Measurements from ENCODE around the gene GINS1.

Gene GINS1

DNA sequence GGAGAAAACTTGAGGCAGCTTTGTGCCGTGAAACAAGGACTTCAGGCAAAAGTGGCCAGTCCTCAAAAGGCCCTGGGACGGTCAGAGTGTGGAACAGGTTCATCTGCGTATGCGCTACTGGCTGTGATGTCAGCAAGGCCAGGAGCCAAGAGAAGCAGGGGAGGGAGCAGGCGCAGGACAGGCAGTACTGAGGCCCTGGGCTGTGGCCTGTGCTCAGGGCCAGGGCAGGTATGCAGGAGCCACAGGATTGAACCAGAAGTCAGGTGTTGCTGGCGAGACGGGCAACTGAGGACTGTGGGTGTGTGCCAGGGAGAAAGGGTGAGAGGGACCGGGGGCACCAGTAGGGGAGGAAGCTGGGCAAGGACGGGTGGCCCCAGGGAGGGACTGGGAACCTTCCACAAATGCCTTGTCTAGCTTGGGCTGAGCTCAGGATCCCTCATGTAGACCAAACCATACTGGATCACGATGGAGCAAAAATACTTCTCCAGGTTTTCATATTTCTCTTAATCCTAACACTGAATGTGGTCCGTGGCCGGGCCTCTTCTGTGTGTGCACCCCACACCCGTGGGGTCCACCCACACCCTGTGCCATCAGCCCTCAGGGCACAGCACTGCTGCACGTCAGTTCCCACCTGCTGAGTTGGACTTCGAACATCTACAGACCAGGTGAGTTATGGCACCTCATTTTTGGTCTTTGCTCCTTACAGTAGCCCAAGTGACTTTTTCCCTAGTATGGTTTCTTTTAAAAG lies 46.9 kb downstream of the GINS1 start:
- H3K36me3 ChIP-seq (ENCODE audit: control insufficient read depth in 1 of 2, insufficient read depth in 2 of 2, low read length in 2 of 2) = peaks cover 37 to 45% of the 10 kb centered on the region in 2 experiments
- no peak overlapping the region for H3K9ac ChIP-seq (ENCODE audit: low read length)
- no peak overlapping the region for H2BK5ac ChIP-seq (ENCODE audit: low read depth, low read length, poor library complexity)
- no peaks in the 10 kb centered on the region for H3K4me1 ChIP-seq (ENCODE audit: control insufficient read depth in 1 of 2, insufficient read depth in 2 of 2, low read length in 2 of 2)
- no peak overlapping the region for H2BK12ac ChIP-seq (ENCODE audit: low read length)
- no peak overlapping the region for H3K27ac ChIP-seq (ENCODE audit: low read depth, low read length)
- no peaks in the 10 kb centered on the region for H3K27me3 ChIP-seq (ENCODE audit: insufficient read depth, low read length)
- H3K4me2 ChIP-seq (ENCODE audit: low read length) = no peak overlapping the region
- H3K9me3 ChIP-seq (ENCODE audit: insufficient read depth, low read depth, low read length) = peaks cover 2% of the 10 kb centered on the region
- H2AK5ac ChIP-seq (ENCODE audit: low read length) = no peak overlapping the region
- no peak overlapping the region for H2BK120ac ChIP-seq (ENCODE audit: insufficient read depth, low read length, poor library complexity)
- no peak overlapping the region for H3K4ac ChIP-seq (ENCODE audit: low read depth, low read length)
- no peaks in the 10 kb centered on the region for H3K79me1 ChIP-seq (ENCODE audit: low read length)
- no peak overlapping the region for H3K18ac ChIP-seq (ENCODE audit: low read length)
- no peak overlapping the region for H3K4me3 ChIP-seq (ENCODE audit: low read depth, low read length)
- no peak overlapping the region for H4K91ac ChIP-seq (ENCODE audit: low read depth, low read length)
- no peak overlapping the region for H3K23ac ChIP-seq (ENCODE audit: low read length)
- WGBS (ENCODE audit: extremely low coverage, insufficient coverage, insufficient read length) = no CpG with 5 or more reads among the region's 15 CpGs
- H2AFZ ChIP-seq (ENCODE audit: insufficient read depth, low read length, poor library complexity) = no peak overlapping the region
- no peak for DNase-seq
- H3K79me2 ChIP-seq (ENCODE audit: control insufficient read depth, insufficient read depth, low read length, poor library complexity) = no peaks in the 10 kb centered on the region
- no peak overlapping the region for H4K8ac ChIP-seq (ENCODE audit: low read depth, low read length)
- no peak overlapping the region for H4K12ac ChIP-seq (ENCODE audit: low read depth, low read length)
- H3K14ac ChIP-seq (ENCODE audit: low read length) = no peak overlapping the region

DNA sequence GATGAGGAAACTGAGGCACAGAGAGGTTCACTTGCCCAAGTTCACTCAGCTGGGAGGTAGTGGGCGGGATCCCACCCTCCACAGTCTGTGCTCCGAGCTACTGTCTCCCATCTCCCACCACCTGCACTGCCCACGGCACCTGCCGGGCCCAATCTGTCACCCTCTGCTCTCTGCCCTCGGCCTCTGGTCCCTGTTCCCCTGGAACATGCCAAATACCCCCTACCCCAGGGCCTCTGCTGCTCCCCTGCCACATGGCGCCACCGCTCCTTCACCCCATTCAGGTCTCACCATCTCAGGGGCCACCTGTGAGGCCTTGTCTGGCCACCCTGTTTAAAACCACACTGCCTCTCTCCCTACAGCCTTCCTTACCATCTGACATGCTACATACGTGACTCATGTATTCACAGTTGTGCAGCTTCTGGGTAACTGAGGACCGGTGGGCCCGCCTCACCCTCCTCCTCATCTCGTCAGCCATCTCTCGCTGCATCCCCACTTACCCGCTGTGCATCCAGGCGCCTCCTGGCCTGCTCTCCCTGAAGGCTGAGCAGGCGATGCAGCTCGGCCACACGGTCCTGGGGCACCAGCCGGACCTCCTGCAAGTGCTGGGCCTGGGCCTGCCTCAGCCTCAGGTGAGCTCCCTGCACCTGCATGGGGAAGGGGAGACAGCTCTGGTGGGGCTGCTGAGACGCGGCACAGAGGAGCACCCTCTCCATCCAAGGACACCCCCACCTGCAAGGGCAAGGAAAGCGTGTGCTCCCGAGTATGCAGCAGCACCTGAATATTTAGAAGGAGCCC lies 50.6 kb downstream of the GINS1 start:
- no CpG with 5 or more reads among the region's 22 CpGs for WGBS (ENCODE audit: extremely low coverage, insufficient coverage, insufficient read length)
- no peaks in the 10 kb centered on the region for H3K4me1 ChIP-seq (ENCODE audit: control insufficient read depth in 1 of 2, insufficient read depth in 2 of 2, low read length in 2 of 2)

DNA sequence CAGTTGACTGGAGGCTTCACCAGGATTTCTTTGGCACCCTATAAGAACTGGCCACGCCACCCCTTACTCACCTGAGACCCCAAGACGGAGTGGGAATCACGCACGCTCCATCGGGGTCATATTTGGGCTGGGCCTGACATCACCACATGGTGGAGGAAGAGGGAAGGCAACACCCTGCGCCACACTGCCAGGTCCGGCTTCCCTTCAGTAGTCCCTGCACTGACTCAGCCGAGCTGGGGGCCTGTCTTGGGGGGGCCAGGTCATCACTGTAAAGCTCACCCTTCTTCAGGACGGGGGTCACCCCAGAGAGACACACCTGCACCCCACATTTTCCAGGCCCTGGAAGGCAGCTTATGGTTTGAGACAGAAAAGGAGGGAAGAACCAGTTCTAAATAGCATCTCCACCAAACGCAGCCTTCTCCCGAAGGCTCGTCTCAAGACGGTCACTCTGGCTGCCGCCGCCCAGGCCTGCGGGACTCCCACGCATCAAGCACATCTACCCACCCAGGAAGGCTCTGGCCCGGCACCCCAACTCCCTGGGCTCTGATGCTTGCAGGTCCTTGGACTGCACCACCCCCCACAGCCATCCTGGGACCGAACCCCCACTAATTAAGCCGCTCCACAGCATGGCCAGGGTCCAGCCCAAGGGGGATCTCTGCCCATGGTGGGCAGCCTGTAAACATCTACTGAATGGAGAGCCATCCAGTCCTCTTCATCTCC lies 51.8 kb downstream of the GINS1 start:
- H3K79me2 ChIP-seq (ENCODE audit: control insufficient read depth, insufficient read depth, low read length, poor library complexity) = no peaks in the 10 kb centered on the region
- H3K14ac ChIP-seq (ENCODE audit: low read length) = no peak overlapping the region
- H3K18ac ChIP-seq (ENCODE audit: low read length) = no peak overlapping the region
- no peaks in the 10 kb centered on the region for H3K9me3 ChIP-seq (ENCODE audit: insufficient read depth, low read depth, low read length)
- H2AFZ ChIP-seq (ENCODE audit: insufficient read depth, low read length, poor library complexity) = no peak overlapping the region
- no peaks in the 10 kb centered on the region for H3K27me3 ChIP-seq (ENCODE audit: insufficient read depth, low read length)
- no peak overlapping the region for H2AK5ac ChIP-seq (ENCODE audit: low read length)
- no peak overlapping the region for H4K8ac ChIP-seq (ENCODE audit: low read depth, low read length)
- peaks cover 60 to 69% of the 10 kb centered on the region in 2 experiments for H3K36me3 ChIP-seq (ENCODE audit: control insufficient read depth in 1 of 2, insufficient read depth in 2 of 2, low read length in 2 of 2)
- no peak overlapping the region for H2BK12ac ChIP-seq (ENCODE audit: low read length)
- H3K4me2 ChIP-seq (ENCODE audit: low read length) = no peak overlapping the region
- H4K91ac ChIP-seq (ENCODE audit: low read depth, low read length) = no peak overlapping the region
- no CpG with 5 or more reads among the region's 20 CpGs for WGBS (ENCODE audit: extremely low coverage, insufficient coverage, insufficient read length)
- no peak overlapping the region for H3K4ac ChIP-seq (ENCODE audit: low read depth, low read length)
- no peak overlapping the region for H3K23ac ChIP-seq (ENCODE audit: low read length)
- H3K9ac ChIP-seq (ENCODE audit: low read length) = no peak overlapping the region
- H2BK120ac ChIP-seq (ENCODE audit: insufficient read depth, low read length, poor library complexity) = no peak overlapping the region
- no peaks in the 10 kb centered on the region for H3K4me1 ChIP-seq (ENCODE audit: control insufficient read depth in 1 of 2, insufficient read depth in 2 of 2, low read length in 2 of 2)
- H3K27ac ChIP-seq (ENCODE audit: low read depth, low read length) = no peak overlapping the region
- H4K12ac ChIP-seq (ENCODE audit: low read depth, low read length) = no peak overlapping the region
- H3K79me1 ChIP-seq (ENCODE audit: low read length) = no peaks in the 10 kb centered on the region
- no peak overlapping the region for H3K4me3 ChIP-seq (ENCODE audit: low read depth, low read length)
- DNase-seq = no peak
- H2BK5ac ChIP-seq (ENCODE audit: low read depth, low read length, poor library complexity) = no peak overlapping the region

More for the DNA sequence above, 50.6 kb downstream of the GINS1 start:
- peaks cover 63 to 71% of the 10 kb centered on the region in 2 experiments for H3K36me3 ChIP-seq (ENCODE audit: control insufficient read depth in 1 of 2, insufficient read depth in 2 of 2, low read length in 2 of 2)
- H3K9ac ChIP-seq (ENCODE audit: low read length) = no peak overlapping the region
- no peaks in the 10 kb centered on the region for H3K79me2 ChIP-seq (ENCODE audit: control insufficient read depth, insufficient read depth, low read length, poor library complexity)
- H3K4me3 ChIP-seq (ENCODE audit: low read depth, low read length) = no peak overlapping the region
- no peak overlapping the region for H4K12ac ChIP-seq (ENCODE audit: low read depth, low read length)
- no peak overlapping the region for H4K91ac ChIP-seq (ENCODE audit: low read depth, low read length)
- H2BK12ac ChIP-seq (ENCODE audit: low read length) = no peak overlapping the region
- H3K27me3 ChIP-seq (ENCODE audit: insufficient read depth, low read length) = no peaks in the 10 kb centered on the region
- no peak overlapping the region for H4K8ac ChIP-seq (ENCODE audit: low read depth, low read length)
- no peak overlapping the region for H3K23ac ChIP-seq (ENCODE audit: low read length)
- no peak overlapping the region for H3K27ac ChIP-seq (ENCODE audit: low read depth, low read length)
- no peaks in the 10 kb centered on the region for H3K79me1 ChIP-seq (ENCODE audit: low read length)
- H3K18ac ChIP-seq (ENCODE audit: low read length) = no peak overlapping the region
- H2BK5ac ChIP-seq (ENCODE audit: low read depth, low read length, poor library complexity) = no peak overlapping the region
- no peak overlapping the region for H2BK120ac ChIP-seq (ENCODE audit: insufficient read depth, low read length, poor library complexity)
- H2AK5ac ChIP-seq (ENCODE audit: low read length) = no peak overlapping the region
- no peak overlapping the region for H3K4ac ChIP-seq (ENCODE audit: low read depth, low read length)
- peaks cover 2% of the 10 kb centered on the region for H3K9me3 ChIP-seq (ENCODE audit: insufficient read depth, low read depth, low read length)
- no peak overlapping the region for H3K14ac ChIP-seq (ENCODE audit: low read length)
- DNase-seq = no peak
- H3K4me2 ChIP-seq (ENCODE audit: low read length) = no peak overlapping the region
- no peak overlapping the region for H2AFZ ChIP-seq (ENCODE audit: insufficient read depth, low read length, poor library complexity)

DNA sequence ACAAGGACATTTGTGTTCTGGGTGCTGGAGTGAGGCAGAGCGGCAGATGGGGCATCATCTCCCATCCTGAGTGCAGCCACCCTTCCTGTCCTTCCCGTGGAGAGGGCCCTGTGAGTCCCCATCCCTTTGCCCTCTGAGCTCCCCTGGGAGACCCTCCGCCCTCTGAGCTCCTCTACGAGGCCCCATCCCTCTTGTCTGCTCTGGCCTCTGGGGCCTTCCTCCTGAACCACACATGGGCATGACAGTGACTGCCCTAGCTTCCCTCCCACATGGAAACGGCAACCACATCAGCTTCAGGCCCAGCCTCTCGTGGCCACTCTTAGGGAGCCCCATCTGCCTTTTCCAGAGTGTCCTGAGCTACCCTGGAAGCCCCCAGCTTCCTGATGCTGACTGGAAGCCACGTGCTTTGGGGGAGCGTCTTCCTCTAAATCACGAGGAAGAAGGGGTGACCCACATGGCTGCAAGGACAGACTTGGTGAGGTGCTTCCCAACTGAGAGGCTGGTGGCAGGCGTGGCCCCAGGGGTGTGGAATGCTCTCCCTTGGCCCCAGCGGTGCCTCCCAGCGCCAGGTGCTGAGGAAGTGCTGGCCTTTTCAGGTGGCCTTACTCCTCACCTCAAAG lies 52.6 kb downstream of the GINS1 start:
- H3K4me2 ChIP-seq (ENCODE audit: low read length) = no peak overlapping the region
- no peak overlapping the region for H4K91ac ChIP-seq (ENCODE audit: low read depth, low read length)
- no peak overlapping the region for H3K27ac ChIP-seq (ENCODE audit: low read depth, low read length)
- H3K79me1 ChIP-seq (ENCODE audit: low read length) = no peaks in the 10 kb centered on the region
- H3K18ac ChIP-seq (ENCODE audit: low read length) = no peak overlapping the region
- H3K14ac ChIP-seq (ENCODE audit: low read length) = no peak overlapping the region
- no peak overlapping the region for H3K4ac ChIP-seq (ENCODE audit: low read depth, low read length)
- no peak overlapping the region for H2BK12ac ChIP-seq (ENCODE audit: low read length)
- H2AK5ac ChIP-seq (ENCODE audit: low read length) = no peak overlapping the region
- H3K4me1 ChIP-seq (ENCODE audit: control insufficient read depth in 1 of 2, insufficient read depth in 2 of 2, low read length in 2 of 2) = no peaks in the 10 kb centered on the region
- no peak overlapping the region for H3K4me3 ChIP-seq (ENCODE audit: low read depth, low read length)
- H2BK120ac ChIP-seq (ENCODE audit: insufficient read depth, low read length, poor library complexity) = no peak overlapping the region
- H4K12ac ChIP-seq (ENCODE audit: low read depth, low read length) = no peak overlapping the region
- H3K79me2 ChIP-seq (ENCODE audit: control insufficient read depth, insufficient read depth, low read length, poor library complexity) = no peaks in the 10 kb centered on the region
- H2AFZ ChIP-seq (ENCODE audit: insufficient read depth, low read length, poor library complexity) = no peak overlapping the region
- H3K27me3 ChIP-seq (ENCODE audit: insufficient read depth, low read length) = no peaks in the 10 kb centered on the region
- DNase-seq = no peak
- no peak overlapping the region for H3K23ac ChIP-seq (ENCODE audit: low read length)
- H2BK5ac ChIP-seq (ENCODE audit: low read depth, low read length, poor library complexity) = no peak overlapping the region
- no peak overlapping the region for H3K9ac ChIP-seq (ENCODE audit: low read length)
- no peaks in the 10 kb centered on the region for H3K9me3 ChIP-seq (ENCODE audit: insufficient read depth, low read depth, low read length)
- H3K36me3 ChIP-seq (ENCODE audit: control insufficient read depth in 1 of 2, insufficient read depth in 2 of 2, low read length in 2 of 2) = peaks cover 59 to 70% of the 10 kb centered on the region in 2 experiments
- no peak overlapping the region for H4K8ac ChIP-seq (ENCODE audit: low read depth, low read length)
- WGBS (ENCODE audit: extremely low coverage, insufficient coverage, insufficient read length) = no CpG with 5 or more reads among the region's 12 CpGs
